HepG2 (cell line): ENCODE data around the gene GAL3ST2. TPM values are rescaled to one million over a fixed set of nuclear protein-coding genes. Genes with fewer than 3 reads are reported as not detected.

ENCODE experiments used
- ATF7-NPFF ChIP-seq: sonication (generic); formaldehyde crosslinking; IDR thresholded peaks from 2 replicates; pipeline ENCODE4 v1.8.1; 2023; ENCODE audit warnings: mild to moderate bottlenecking, low read depth, missing genetic modification reagents, moderate library complexity
- CBX2 ChIP-seq, 2 experiments: fragments of 200-600 bp in 1 of 2; sonication (generic); formaldehyde crosslinking in 1 of 2; IDR thresholded peaks; 2 replicates each; pipeline versions ENCODE4 v1.7.0 to v1.8.1; 2018 to 2022; ENCODE audit warnings: low read depth in 2 of 2, low read length in 1 of 2, mild to moderate bottlenecking in 1 of 2, missing genetic modification reagents in 1 of 2
- GLI4 ChIP-seq: sonication (generic); formaldehyde crosslinking; IDR thresholded peaks from 2 replicates; pipeline ENCODE4 v1.5.1; 2020; ENCODE audit warnings: missing genetic modification reagents, mild to moderate bottlenecking, moderate library complexity, borderline replicate concordance
- IRX3 ChIP-seq: sonication (generic); formaldehyde crosslinking; IDR thresholded peaks from 2 replicates; pipeline ENCODE4 v1.8.1; 2023; ENCODE audit warnings: mild to moderate bottlenecking, low read depth, missing genetic modification reagents, borderline replicate concordance
- KAT8 ChIP-seq: IDR thresholded peaks from 2 replicates; pipeline ENCODE4 v1.6.1; 2016; ENCODE audit warnings: missing genetic modification reagents, missing compliant biosample characterization
- PLRG1 ChIP-seq: fragments of 450-650 bp; conservative IDR thresholded peaks from 2 replicates; pipeline ENCODE4 v1.6.1; 2016
- PRDM10 ChIP-seq: sonication (generic); formaldehyde crosslinking; IDR thresholded peaks from 2 replicates; pipeline ENCODE4 v1.4.0; 2020; ENCODE audit warnings: low read depth, missing genetic modification reagents
- RBFOX2 ChIP-seq: fragments of 200-400 bp; formaldehyde crosslinking; IDR thresholded peaks from 2 replicates; pipeline ENCODE4 v1.6.1; 2017; ENCODE audit warnings: low read depth, mild to moderate bottlenecking, low read length
- TEF ChIP-seq: sonication (generic); formaldehyde crosslinking; IDR thresholded peaks from 2 replicates; pipeline ENCODE4 v1.5.0; 2020; ENCODE audit warnings: missing genetic modification reagents
- ZFP37 ChIP-seq: sonication (generic); formaldehyde crosslinking; IDR thresholded peaks from 2 replicates; pipeline ENCODE4 v1.4.0; 2020; ENCODE audit warnings: missing genetic modification reagents, borderline replicate concordance
- ZNF232 ChIP-seq: sonication (generic); formaldehyde crosslinking; IDR thresholded peaks from 2 replicates; pipeline ENCODE4 v1.4.0; 2020; ENCODE audit warnings: missing genetic modification reagents, borderline replicate concordance
- ZNF441 ChIP-seq: sonication (generic); formaldehyde crosslinking; IDR thresholded peaks from 2 replicates; pipeline ENCODE4 v1.7.0; 2021; ENCODE audit warnings: missing genetic modification reagents, borderline replicate concordance
- ZNF446 ChIP-seq: sonication (generic); formaldehyde crosslinking; IDR thresholded peaks from 2 replicates; pipeline ENCODE4 v1.5.0; 2020; ENCODE audit warnings: mild to moderate bottlenecking, missing genetic modification reagents
- ZNF709 ChIP-seq: sonication (generic); formaldehyde crosslinking; IDR thresholded peaks from 2 replicates; pipeline ENCODE4 v1.5.0; 2020; ENCODE audit warnings: mild to moderate bottlenecking, missing genetic modification reagents
- ZSCAN22 ChIP-seq: sonication (generic); formaldehyde crosslinking; IDR thresholded peaks from 2 replicates; pipeline ENCODE4 v1.4.0; 2020; ENCODE audit warnings: mild to moderate bottlenecking, missing genetic modification reagents
- polyA plus RNA-seq, 8 experiments: library from polyadenylated mRNA; depleted of rRNA in 3 of 8; stranded (reverse) in 7 of 8; unstranded in 1 of 8; fragments of >200 nt; fragmentation: Illumina TruSeq in 4 of 8; extraction: Trizol in 4 of 8; gene quantifications; 2 replicates each; pipeline versions ENCODE4 v1.2.1 to v1.2.3, GENCODE V29; 2011 to 2016; ENCODE audit warnings: low read depth in 4 of 8, missing spikeins in 1 of 8, mixed read lengths in 1 of 8; ENCODE audit not compliant: insufficient read depth in 1 of 8
- total RNA-seq, 5 experiments: library from RNA; depleted of rRNA; stranded (reverse); fragments of >200 nt; fragmentation: Illumina TruSeq; extraction: Trizol; gene quantifications; 2 replicates each; pipeline ENCODE4 v1.2.3, GENCODE V29; 2016; ENCODE audit warnings: low read depth in 1 of 5
- TF ChIP-seq, protein P1 (sequence below): sonication (generic); formaldehyde crosslinking; IDR thresholded peaks from 2 replicates; pipeline ENCODE4 v1.8.1; 2022; ENCODE audit warnings: low read depth, mild to moderate bottlenecking, missing genetic modification reagents
- TF ChIP-seq, protein P2 (sequence below): sonication (generic); formaldehyde crosslinking; IDR thresholded peaks from 2 replicates; pipeline ENCODE4 v1.9.0; 2021; ENCODE audit warnings: missing genetic modification reagents, borderline replicate concordance

GAL3ST2 gene
- total and polyA plus RNA-seq, 2 of the 13 experiments (the other 11 are each of a cell fraction or from before 2014, with no cell fraction given): 0.17 to 0.20 TPM

DNA sequence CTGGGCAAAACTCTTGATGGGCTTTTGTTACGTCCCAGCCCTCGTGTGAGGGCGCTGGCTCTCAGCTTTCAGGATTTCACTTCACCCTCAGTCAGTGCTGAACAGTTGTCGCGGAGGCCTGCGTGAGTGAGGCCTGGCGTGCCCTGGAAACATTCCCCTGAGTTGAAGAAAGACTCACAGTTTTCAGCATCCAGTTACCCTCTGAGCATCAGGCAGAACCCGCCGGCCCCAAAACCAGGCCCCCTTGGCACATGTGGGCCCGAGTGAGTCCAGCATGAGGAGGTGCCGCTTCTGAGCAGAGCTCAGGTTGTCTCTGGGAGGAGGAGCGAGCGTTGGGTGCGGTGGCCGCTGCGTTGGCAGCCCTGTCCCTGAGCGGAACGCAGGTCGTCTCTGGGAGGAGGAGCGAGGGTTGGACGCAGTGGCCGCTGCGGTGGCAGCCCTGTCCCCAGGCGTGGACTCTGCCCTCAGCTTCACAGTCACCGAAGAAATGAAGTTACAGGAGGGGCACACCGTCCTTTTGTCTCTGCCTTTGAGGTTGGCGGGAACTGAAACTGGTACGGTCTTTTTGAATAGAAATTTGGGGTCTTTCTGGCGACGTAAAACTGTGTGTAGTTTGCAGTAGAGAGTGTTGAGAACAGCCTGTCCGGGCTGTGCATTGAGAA, 32.2 kb downstream of the GAL3ST2 start, which contains the start of gene NEU4 (continued):
- TF ChIP-seq, protein P1, sequence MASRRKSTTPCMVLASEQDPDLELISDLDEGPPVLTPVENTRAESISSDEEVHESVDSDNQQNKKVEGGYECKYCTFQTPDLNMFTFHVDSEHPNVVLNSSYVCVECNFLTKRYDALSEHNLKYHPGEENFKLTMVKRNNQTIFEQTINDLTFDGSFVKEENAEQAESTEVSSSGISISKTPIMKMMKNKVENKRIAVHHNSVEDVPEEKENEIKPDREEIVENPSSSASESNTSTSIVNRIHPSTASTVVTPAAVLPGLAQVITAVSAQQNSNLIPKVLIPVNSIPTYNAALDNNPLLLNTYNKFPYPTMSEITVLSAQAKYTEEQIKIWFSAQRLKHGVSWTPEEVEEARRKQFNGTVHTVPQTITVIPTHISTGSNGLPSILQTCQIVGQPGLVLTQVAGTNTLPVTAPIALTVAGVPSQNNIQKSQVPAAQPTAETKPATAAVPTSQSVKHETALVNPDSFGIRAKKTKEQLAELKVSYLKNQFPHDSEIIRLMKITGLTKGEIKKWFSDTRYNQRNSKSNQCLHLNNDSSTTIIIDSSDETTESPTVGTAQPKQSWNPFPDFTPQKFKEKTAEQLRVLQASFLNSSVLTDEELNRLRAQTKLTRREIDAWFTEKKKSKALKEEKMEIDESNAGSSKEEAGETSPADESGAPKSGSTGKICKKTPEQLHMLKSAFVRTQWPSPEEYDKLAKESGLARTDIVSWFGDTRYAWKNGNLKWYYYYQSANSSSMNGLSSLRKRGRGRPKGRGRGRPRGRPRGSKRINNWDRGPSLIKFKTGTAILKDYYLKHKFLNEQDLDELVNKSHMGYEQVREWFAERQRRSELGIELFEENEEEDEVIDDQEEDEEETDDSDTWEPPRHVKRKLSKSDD (CRISPR knock-in tag): peak; percentile 89
- TF ChIP-seq ZNF709 (CRISPR knock-in tag): peak; percentile 84
- TF ChIP-seq ZNF441 (CRISPR knock-in tag): peak; percentile 80
- TF ChIP-seq CBX2 (IDR thresholded peaks at IDR 0.05; ENCODE audit: low read depth, low read length): no peak
- TF ChIP-seq CBX2 (CRISPR knock-in tag; IDR thresholded peaks at IDR 0.05; ENCODE audit: low read depth): 0 out of 2 replicates have a peak, but pooled peaks have one; percentile 83
- TF ChIP-seq ATF7-NPFF: peak; percentile 96
- peak; percentile 85; the same call in 1 of the 2 replicates for TF ChIP-seq IRX3 (CRISPR knock-in tag)
- TF ChIP-seq ZNF446: peak; percentile 80
- peak; percentile 91 for TF ChIP-seq RBFOX2
- TF ChIP-seq, protein P2, sequence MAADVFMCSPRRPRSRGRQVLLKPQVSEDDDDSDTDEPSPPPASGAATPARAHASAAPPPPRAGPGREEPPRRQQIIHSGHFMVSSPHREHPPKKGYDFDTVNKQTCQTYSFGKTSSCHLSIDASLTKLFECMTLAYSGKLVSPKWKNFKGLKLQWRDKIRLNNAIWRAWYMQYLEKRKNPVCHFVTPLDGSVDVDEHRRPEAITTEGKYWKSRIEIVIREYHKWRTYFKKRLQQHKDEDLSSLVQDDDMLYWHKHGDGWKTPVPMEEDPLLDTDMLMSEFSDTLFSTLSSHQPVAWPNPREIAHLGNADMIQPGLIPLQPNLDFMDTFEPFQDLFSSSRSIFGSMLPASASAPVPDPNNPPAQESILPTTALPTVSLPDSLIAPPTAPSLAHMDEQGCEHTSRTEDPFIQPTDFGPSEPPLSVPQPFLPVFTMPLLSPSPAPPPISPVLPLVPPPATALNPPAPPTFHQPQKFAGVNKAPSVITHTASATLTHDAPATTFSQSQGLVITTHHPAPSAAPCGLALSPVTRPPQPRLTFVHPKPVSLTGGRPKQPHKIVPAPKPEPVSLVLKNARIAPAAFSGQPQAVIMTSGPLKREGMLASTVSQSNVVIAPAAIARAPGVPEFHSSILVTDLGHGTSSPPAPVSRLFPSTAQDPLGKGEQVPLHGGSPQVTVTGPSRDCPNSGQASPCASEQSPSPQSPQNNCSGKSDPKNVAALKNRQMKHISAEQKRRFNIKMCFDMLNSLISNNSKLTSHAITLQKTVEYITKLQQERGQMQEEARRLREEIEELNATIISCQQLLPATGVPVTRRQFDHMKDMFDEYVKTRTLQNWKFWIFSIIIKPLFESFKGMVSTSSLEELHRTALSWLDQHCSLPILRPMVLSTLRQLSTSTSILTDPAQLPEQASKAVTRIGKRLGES (CRISPR knock-in tag): peak; percentile 88
- peak; percentile 83 for TF ChIP-seq TEF (CRISPR knock-in tag)
- TF ChIP-seq ZFP37 (CRISPR knock-in tag): peak; percentile 95
- TF ChIP-seq ZNF232: peak; percentile 93
- peak; percentile 75; the same call in 1 of the 2 replicates for TF ChIP-seq PRDM10 (CRISPR knock-in tag)
- peak; percentile 69 for TF ChIP-seq KAT8 (CRISPR knock-in tag)
- no peak for TF ChIP-seq PLRG1
- TF ChIP-seq GLI4 (CRISPR knock-in tag): peak; percentile 60; the same call in 1 of the 2 replicates
- no peak for TF ChIP-seq ZSCAN22
